Hematopoietic multipotent progenitor cell treated with erythropoietin and hydrocortisone succinate and interleukin-3 and kit ligand, for 6 days (in vitro differentiated cells): ENCODE measurements around the gene PRTFDC1.

Experiments used
- DNase-seq: peaks from one replicate; pipeline ENCODE4 v3.0.0-alpha.2; 2015

Gene PRTFDC1

DNA sequence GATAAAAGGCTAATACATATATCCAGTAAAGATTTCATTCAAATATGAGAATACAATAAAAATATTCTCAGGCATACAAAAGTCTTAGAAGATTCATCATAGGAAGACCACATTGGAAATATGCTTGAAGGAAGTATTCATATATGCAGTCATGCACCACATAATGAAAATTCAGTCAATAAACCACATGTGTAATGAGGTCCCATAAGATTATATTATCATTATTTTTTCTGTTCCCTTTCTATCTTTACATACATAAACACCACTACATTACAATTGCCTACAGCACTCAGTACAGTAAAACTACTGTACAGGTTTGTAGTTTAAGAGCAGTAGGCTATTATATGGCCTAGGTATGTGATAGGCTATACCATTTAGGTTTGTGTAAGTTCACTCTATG, 111.6 kb downstream of the PRTFDC1 start:
- no peak for DNase-seq

DNA sequence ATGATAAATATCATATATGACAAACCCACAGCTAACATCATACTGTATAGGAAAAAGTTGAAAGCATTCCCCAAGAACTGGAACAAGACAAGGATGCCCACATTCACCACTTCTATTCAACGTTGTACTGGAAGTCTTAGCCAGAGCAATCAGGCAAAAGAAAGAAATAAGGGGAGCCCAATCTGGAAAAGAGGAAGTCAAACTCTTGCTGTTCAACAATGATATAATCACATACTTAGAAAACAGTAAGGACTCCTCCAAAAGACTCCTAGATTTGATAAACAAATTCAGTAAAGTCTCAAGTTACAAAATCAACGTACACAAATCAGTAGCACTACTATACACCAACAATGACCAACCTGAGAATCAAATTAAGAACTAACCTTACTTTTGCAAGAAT, 114.6 kb downstream of the PRTFDC1 start:
- peak; percentile 15 for DNase-seq

DNA sequence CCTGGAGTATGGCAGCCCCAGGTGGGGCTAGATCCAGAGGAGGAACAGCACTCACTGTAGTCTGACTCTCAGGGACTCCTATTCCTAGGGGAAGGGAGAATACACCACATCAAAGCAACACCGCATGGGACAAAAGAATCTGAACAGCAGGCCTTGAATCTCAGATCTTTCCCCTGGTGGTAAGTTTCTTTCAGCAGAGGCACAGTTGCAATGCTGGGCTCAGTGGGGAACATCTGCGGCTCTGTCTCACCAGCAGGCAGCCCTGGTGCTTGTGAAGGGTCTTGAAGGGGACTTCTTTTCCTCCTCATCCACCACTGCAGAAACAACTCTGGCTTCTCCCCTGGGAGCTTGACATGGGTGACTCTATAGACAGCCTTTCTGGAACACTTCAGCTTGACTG, 117.5 kb downstream of the PRTFDC1 start:
- DNase-seq = no peak

DNA sequence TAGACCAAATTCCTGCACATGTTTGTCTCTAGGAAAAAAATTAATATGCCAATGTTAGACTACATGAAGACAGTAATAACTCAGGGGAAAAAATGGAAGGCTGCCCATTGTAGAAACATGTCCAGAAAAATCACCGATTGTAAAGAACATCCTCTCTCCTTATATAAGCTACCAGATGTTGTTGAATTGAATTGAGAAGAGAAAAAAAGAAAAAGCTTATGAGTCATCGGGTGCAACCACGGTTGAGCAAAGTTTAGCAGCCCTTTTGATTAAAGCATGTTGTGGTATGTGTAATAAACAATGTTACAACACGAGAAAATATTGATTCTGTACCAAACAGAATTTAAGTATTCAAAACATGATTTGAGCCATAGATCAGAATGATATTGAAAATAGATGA, 126.4 kb downstream of the PRTFDC1 start:
- DNase-seq = peak; percentile 11

DNA sequence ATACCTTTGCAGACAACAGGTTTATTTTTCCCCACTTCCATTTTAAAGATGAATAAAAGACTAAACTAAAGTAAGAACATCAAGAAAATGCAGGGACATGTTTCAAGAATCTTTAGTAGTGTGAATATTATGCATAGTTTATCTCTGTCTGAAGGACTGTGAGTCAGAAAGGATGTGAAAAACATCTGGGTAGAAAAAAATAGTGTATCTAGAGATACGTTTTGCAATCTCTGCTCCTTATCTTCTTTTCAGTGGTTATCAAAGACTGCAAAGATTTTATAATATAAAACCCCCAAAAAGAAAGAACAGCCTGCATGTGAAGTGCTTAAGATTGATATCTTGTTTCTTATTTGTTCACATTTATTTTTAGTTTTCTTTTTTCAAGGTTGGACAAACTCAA, 126.9 kb downstream of the PRTFDC1 start:
- DNase-seq = peak; percentile 40

DNA sequence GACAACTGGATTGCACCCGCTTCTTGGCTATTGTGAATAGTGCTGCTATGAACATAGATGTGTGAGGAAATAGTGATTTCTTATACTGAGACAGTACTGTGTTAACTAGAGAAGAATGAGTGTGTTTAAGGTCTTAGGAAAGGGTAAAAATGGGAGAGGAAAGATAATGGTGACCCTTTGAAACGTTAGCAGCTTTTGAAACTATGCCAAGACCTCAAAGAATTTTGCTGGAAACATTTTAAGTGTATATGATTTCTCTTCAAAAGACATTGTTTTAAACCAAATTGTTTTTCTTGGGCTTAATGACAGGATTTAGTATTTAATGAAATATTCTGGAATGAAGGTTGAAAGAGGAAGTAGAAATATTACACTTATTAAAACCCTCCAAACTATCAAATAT, 127.9 kb downstream of the PRTFDC1 start:
- no peak for DNase-seq

DNA sequence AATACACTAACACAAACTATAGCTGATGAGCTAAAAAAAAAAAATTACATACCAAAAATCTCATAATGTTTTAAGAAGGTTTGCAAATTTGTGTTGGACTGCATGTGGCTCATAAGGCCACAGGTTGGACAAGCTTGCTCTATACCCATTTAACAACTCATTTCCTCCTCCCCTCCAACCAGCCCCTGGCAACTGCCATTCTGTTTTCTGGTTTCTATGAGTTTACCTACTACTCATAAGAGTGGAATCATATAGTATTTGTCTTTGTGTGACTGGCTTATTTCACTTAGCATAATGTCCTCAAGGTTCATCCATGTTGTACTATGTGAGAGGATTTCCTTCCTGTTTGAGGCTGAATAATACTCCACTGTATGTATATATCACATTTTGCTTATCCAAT, 128.3 kb downstream of the PRTFDC1 start:
- DNase-seq = no peak

DNA sequence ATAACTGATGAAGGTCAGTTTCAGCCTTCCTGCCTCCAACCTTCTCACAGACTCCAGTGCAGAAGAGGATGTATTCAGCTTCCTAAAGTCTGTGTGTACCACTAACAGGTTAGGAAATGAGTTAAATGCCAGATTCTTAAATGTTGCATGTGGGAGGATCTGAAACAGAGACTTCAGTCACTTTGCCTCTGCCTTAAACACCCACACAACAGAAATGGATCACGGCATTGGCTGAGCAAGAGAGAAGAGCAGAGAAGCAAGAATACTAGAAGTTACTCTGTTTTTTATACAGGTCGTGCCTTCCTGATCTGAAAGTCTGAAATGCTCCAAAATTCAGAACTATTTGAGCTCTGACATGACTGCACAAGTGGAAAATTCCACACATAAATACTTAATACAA, 129.8 kb downstream of the PRTFDC1 start:
- DNase-seq = no peak

DNA sequence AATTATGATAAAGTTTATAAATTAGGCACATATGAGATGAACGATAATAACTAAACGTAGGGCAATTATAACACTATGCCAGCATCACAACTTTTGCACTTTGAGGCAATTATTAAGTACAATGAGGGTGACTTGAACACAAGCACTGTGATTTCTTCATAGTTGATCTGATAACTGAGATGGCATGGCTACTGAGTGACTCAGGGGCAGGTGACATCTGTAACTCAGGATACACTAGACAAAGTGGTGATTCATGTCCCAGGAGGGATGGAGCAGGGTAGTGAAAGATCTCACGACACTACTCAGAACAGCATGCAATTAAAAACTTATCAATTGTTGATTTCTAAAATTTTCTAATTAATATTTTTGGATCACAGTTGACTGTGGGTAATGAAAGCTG, 130.4 kb downstream of the PRTFDC1 start:
- no peak for DNase-seq

DNA sequence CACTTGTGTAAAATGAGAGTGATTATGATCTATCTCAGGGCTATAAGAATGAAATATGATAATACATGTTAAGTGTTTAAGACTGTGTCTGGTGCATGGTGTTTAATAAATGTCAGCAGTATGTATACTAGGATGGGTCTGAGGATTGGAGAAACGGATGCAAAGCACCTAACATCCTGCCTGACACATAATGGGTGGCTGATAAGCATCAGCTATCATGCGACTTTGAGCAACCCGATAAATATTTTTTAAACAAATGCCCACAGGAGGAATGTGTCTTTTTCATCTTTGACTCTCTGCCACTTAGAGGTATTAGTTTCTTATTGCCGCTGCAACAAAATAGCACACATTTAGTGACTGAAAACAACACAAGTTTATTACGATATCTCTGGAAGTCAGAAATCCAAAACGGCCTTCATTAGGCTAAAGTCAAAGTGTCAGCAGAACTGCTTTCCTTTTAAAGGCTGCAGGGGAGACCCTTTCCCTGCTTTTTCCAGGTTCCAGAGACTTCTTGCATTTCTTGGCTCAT, 135.5 kb downstream of the PRTFDC1 start:
- DNase-seq = no peak

DNA sequence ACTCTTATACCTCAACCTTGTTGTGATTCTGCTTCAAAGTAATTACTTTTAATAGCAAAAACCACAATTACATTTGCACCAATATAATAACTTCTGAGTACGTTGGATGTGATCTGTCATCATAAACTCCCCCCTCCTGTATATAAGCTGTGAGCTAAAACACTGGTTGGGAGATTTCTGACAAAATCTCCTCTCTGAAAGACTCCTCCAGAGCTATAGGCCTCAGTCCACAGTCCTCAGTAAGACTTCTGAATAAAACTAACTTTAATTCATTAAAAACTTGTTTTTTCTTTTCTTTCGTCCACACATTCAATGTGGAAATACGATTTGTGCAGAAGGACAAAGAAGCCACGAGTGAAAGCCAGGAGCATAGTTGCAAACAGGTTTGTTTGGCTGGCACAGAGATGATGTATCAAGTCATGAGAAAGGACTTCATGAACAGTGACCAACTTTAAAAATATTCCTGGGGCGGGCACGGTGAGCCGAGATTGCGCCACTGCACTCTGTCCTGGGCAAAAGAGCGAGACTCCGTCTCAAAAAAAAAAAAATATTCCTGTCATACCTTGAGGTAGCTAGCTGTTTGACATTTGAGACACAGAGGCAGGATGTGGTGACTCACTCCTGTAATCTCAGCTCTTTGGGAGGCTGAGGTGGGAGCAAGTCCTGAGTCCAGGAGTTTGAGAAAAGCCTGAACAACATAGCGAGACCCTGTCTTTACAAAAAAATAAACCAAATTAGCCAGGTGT, 137.7 kb downstream of the PRTFDC1 start:
- DNase-seq = no peak

DNA sequence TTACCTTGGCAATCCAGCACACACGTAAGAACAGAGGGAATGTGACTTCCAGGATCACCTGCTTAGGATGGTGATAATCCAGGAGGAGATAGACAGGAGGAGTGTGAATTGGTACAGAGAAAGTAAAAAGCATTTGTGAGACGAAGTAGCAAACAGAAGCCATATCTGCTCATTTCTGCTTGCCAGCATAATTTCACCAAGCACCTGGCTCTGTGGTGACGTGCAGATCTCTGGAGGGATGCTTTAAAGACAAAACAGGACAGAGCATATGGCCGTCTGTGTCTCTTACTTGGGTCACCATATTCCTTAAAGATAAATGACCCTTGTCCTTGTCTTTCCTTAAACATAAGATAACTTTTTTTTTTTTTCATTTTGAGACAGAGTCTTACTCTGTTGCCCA, 138.6 kb downstream of the PRTFDC1 start:
- DNase-seq = no peak

DNA sequence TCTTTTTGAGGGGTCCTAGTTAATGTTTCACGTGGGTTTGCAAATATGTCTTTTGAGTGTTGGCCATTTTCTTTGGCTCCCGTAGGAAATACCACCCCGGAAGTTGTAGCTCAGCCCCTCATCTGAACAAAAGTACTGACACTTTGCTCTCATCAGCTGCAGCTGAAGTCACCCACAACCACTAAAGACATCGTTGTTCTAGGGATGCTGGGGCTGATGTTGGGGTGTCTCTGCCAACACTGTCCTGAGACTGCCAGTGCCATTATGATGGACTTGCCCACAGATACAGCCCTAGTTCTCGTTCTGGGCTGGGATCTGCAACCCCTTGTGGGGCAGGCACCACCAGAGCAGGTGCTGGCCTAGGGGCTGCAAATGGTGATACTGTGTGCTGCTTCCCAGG, 146.1 kb downstream of the PRTFDC1 start:
- no peak for DNase-seq

DNA sequence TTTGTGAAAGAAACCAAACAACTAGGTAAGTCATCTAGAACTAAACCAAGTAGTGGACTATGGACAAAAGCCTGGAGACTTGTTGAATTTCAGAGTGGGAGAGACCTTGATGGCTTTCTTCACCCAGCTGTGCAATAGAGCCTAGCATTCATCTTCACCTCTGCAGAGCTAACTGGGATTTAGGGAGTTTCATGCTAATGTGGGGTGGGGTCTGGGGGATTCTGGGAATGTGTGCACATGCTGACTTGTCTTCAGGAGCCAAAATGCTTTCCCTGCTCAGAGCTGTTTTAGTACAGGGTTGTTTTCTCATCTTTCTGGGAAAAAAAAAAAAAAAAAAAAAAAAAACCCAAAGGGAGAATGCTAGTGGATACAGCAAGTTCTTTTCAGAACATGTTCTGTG, 147.4 kb downstream of the PRTFDC1 start:
- no peak for DNase-seq

DNA sequence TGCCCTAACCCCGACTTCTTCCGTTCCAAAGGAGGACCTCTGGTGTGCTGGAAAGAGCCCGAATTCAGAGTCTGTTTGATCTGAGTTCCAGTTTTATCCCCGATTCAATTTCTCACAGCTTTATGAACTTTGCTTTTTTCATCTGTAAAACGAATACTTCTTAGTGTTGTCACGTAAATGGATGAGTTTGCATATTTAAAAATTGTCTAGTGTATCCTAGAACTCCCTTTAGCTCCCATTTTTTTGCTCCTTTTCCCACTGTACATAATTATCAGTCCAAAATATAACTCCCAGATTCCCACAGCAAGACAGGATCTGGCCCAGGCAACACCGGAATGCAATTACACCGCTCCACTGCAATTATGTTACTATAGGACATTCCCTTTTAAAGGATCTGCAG, 148.0 kb downstream of the PRTFDC1 start:
- DNase-seq = no peak

DNA sequence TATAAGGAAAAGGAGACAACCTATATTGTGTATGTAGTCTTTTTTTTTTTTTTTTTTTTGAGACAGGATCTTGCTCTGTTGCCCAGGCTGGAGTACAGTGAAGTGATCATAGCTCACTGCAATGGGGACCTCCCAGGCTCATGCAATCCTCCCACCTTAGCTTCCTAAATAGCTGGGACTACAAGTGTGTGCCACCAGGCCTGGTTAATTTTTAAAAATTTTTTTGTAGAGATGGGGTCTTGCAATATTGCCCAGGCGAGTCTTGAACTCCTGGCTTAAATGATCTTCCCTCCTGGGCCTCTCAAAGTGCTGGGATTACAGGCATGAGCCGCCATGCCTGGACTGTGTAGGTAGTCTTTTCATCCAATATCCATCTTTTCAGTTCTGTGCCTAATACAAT, 150.0 kb downstream of the PRTFDC1 start:
- DNase-seq = no peak

DNA sequence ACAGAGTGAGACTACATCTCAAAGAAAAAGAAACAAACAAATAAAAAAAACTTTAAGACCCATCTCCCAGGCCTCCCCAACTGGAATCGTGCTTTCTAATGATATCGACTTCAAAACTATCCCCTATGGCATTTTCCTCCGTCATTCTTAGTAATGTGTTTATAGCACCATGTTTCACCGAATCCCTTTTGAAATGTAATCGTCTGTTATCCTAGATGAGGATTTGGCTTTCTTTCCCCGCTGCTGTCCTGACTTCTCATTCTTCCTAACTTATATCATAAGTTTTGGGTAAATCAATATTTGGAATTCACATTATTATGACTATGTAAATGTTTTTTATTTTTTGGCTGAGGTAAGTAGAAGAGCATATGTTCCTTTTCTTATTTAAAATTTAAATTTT, 151.5 kb downstream of the PRTFDC1 start:
- DNase-seq = no peak
